NB4 (cell line): ENCODE results near the gene CADM1.

Source experiments
- DNase-seq: peaks from one replicate; pipeline ENCODE4 v3.0.0; 2010; ENCODE audit warnings: low read depth
- H3K4me3 ChIP-seq: one replicate; pipeline ENCODE4 v1.5.1; 2011; ENCODE audit warnings: mild to moderate bottlenecking, low read depth, low read length, moderate library complexity
- MYC ChIP-seq: IDR thresholded peaks from 2 replicates; pipeline ENCODE4 v1.6.1; 2011; ENCODE audit warnings: low read depth, low read length
- POLR2A ChIP-seq: IDR thresholded peaks from 2 replicates; pipeline ENCODE4 v1.6.1; 2011; ENCODE audit warnings: mild to moderate bottlenecking; ENCODE audit not compliant: insufficient read length; ENCODE audit errors: extremely low read depth
- TF ChIP-seq, protein P1 (sequence below): IDR thresholded peaks from 2 replicates; pipeline ENCODE4 v1.6.1; 2011; ENCODE audit warnings: low read depth, low read length
- TF ChIP-seq, protein P2 (sequence below): IDR thresholded peaks from one replicate; pipeline ENCODE4 v1.5.1; 2012; ENCODE audit warnings: low read depth, low read length

CADM1 gene

DNA sequence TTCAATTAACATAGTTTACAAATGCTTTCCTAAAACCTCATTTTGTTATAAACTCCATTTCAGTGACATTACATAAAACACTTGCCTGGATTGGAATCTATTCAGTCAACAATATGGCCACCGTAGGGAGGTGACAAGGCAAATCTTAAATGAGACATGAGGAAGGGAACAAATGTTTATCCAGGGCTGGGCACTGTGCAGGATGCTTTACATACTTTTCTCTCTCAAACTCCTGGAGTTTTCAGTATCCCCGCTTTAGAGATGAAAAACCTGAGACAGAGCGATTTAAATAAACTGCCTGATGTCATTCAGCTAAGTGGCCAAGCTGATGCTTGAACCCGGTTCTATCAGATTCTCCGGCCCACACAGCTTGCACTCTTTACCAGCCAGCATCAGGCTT, 259.9 kb downstream of the CADM1 start:
- TF ChIP-seq MYC (no peak), POLR2A (no peak)
- TF ChIP-seq, protein P1, sequence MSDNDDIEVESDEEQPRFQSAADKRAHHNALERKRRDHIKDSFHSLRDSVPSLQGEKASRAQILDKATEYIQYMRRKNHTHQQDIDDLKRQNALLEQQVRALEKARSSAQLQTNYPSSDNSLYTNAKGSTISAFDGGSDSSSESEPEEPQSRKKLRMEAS = no peak
- TF ChIP-seq, protein P2, sequence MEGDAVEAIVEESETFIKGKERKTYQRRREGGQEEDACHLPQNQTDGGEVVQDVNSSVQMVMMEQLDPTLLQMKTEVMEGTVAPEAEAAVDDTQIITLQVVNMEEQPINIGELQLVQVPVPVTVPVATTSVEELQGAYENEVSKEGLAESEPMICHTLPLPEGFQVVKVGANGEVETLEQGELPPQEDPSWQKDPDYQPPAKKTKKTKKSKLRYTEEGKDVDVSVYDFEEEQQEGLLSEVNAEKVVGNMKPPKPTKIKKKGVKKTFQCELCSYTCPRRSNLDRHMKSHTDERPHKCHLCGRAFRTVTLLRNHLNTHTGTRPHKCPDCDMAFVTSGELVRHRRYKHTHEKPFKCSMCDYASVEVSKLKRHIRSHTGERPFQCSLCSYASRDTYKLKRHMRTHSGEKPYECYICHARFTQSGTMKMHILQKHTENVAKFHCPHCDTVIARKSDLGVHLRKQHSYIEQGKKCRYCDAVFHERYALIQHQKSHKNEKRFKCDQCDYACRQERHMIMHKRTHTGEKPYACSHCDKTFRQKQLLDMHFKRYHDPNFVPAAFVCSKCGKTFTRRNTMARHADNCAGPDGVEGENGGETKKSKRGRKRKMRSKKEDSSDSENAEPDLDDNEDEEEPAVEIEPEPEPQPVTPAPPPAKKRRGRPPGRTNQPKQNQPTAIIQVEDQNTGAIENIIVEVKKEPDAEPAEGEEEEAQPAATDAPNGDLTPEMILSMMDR = no peak
- DNase-seq = no peak
- no peak overlapping the region for H3K4me3 ChIP-seq

DNA sequence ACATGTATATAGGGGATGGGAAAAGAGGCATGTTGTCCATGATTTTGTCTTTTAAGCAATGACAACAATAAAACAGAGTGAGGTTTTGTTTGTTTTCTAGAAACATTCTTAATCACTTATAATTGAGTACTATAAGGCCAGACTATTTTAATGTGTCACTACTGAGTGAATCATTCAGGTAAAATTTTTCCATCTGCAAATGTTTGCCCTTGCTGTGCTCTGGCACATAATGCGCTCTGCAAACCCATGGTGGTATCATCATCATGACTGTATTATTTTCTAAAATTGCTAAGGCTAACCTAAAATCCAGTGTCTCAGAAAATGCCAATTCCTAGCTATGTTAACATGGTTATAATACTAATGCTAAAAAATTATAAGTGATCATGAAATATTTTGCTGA, 261.2 kb downstream of the CADM1 start:
- no peak for TF ChIP-seq POLR2A
- TF ChIP-seq, protein P1 = no peak
- no peak for TF ChIP-seq MYC
- TF ChIP-seq, protein P2 = no peak
- no peak for DNase-seq
- H3K4me3 ChIP-seq = no peak overlapping the region

DNA sequence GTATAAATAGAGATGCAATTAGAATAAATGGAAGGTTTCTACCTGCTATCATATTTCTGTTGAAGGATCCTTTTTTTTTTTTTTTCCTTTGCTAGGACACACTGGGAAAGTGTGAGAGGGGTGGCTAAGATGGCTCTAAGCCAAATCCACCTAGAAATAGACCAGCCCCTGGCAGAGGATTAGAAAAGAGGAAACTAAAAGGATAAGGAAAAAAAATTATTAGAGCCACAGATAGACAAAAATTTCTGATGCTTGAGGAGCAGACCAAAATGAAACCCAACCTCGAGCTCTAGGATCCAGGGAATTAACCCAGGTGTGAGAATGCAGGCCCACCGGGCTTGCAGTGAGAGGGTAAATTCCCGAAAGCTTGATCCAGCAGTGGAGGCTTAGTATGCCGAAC, 262.3 kb downstream of the CADM1 start:
- no peak for TF ChIP-seq POLR2A
- no peak for TF ChIP-seq MYC
- TF ChIP-seq, protein P2 = no peak
- TF ChIP-seq, protein P1 = no peak
- DNase-seq = no peak
- no peak overlapping the region for H3K4me3 ChIP-seq

DNA sequence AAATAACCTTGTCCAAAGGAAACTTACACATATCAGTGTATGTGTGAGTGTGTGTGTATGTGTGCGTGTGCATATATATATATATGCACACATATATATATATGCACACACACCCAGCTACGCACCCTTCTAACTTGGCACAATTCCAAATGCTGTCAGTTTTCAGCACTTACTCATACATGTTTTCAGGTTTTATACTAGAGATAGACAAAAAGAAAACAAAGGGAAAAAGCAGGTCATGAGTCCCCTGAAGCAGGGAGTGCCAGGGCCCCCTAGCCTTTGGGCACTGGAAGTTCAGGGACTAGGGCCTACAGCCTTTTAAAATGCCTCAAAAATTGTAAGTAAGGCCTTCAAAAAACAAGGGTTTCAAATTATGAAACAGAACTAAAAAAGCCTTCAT, 265.4 kb downstream of the CADM1 start:
- TF ChIP-seq MYC (no peak), POLR2A (no peak)
- TF ChIP-seq, protein P1 = no peak
- TF ChIP-seq, protein P2 = no peak
- no peak for DNase-seq
- H3K4me3 ChIP-seq = no peak overlapping the region

DNA sequence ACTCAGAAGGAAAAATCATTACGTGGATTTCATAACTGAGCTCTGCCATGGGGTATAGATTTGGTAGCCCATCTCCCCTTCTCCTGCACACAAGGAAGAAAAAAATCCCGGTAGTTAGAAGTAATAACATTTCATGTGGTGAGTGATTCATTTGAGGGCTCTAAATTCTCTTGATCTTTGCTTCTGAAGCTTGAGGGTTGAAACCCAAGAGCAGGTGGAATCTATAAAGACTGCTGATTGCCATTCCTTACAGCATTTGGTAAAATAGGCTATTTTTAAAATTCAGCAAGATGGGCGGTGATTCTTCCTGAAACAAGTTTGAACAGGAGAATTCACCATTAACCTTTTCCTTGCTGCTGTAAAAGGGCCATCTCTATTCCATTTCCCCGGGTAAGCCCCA, 266.1 kb downstream of the CADM1 start:
- no peak for DNase-seq
- no peak overlapping the region for H3K4me3 ChIP-seq
- TF ChIP-seq, protein P2 = no peak
- TF ChIP-seq MYC = no peak
- no peak for TF ChIP-seq POLR2A
- TF ChIP-seq, protein P1 = no peak

DNA sequence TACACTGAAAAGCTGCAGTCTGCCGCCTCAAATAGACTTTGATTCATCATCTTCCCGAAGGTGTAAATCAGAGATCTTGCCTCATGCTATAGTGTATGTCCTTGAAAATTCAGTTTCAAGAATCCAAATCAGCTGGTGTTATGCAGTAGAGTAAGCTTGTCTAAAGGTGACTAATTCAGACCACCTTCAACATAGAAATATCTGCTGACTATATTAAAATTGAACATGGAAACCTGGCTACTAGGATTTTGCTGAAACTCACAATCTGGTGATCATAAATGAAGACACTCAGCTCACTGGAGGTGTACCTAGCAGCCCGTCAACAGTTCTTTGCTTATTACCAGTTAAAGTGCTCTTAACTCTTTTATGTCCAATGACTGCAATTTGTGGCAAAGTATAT, 266.6 kb downstream of the CADM1 start:
- TF ChIP-seq, protein P2 = no peak
- TF ChIP-seq, protein P1 = no peak
- TF ChIP-seq POLR2A (no peak), MYC (no peak)
- H3K4me3 ChIP-seq = no peak overlapping the region
- DNase-seq = no peak
